Measurements from ENCODE around the gene CSE1L.
"Not testable (repeated sequence)": the region's sequence is repeated elsewhere in the genome, so short reads cannot be mapped to it uniquely, and the experiment has no call there.

The CSE1L gene

GRCh38 chr20:49078310-49078709, 32.2 kb downstream of the CSE1L start:
- no peak for DNase-seq (ENCODE audit: low read depth)

- DNase-seq (ENCODE audit: low read depth) = not testable (repeated sequence)
These were observed 36.2 kb downstream of the CSE1L start for GRCh38 chr20:49082295-49082694.

- no peak for DNase-seq (ENCODE audit: low read depth)
These were observed 45.0 kb downstream of the CSE1L start for GRCh38 chr20:49091104-49091503.

GRCh38 chr20:49091762-49092161, 45.6 kb downstream of the CSE1L start:
- no peak for DNase-seq (ENCODE audit: low read depth)

- DNase-seq (ENCODE audit: low read depth) = no peak
These were observed 50.2 kb downstream of the CSE1L start for GRCh38 chr20:49096203-49096730.

GRCh38 chr20:49097159-49097558, 51.0 kb downstream of the CSE1L start:
- DNase-seq (ENCODE audit: low read depth) = no peak

GRCh38 chr20:49098136-49098535, 52.0 kb downstream of the CSE1L start:
- DNase-seq (ENCODE audit: low read depth) = no peak

GRCh38 chr20:49099011-49099410, 52.9 kb downstream of the CSE1L start:
- DNase-seq (ENCODE audit: low read depth) = no peak

GRCh38 chr20:49100292-49100691, 54.2 kb downstream of the CSE1L start:
- not testable (repeated sequence) for DNase-seq (ENCODE audit: low read depth)

- DNase-seq (ENCODE audit: low read depth) = no peak
These were observed 54.9 kb downstream of the CSE1L start for GRCh38 chr20:49100972-49101371.

- DNase-seq (ENCODE audit: low read depth) = no peak
These were observed 56.9 kb downstream of the CSE1L start for GRCh38 chr20:49103019-49103418.

GRCh38 chr20:49103647-49104364, 57.7 kb downstream of the CSE1L start:
- DNase-seq (ENCODE audit: low read depth) = no peak

GRCh38 chr20:49104365-49104648, 58.2 kb downstream of the CSE1L start:
- DNase-seq (ENCODE audit: low read depth) = no peak

- not testable (repeated sequence) for DNase-seq (ENCODE audit: low read depth)
These were observed 59.0 kb downstream of the CSE1L start for GRCh38 chr20:49104979-49105547.

- DNase-seq (ENCODE audit: low read depth) = no peak
These were observed 60.2 kb downstream of the CSE1L start for GRCh38 chr20:49106328-49106727.

GRCh38 chr20:49110767-49111694, 64.9 kb downstream of the CSE1L start:
- DNase-seq (ENCODE audit: low read depth) = no peak

- no peak for DNase-seq (ENCODE audit: low read depth)
These were observed 66.6 kb downstream of the CSE1L start for GRCh38 chr20:49112596-49113274.

- no peak for DNase-seq (ENCODE audit: low read depth)
These were observed 69.5 kb downstream of the CSE1L start for GRCh38 chr20:49115564-49115963.

- no peak for DNase-seq (ENCODE audit: low read depth)
These were observed 72.2 kb downstream of the CSE1L start for GRCh38 chr20:49118307-49118706.

GRCh38 chr20:49119988-49120387, 73.9 kb downstream of the CSE1L start:
- DNase-seq (ENCODE audit: low read depth) = no peak

- DNase-seq (ENCODE audit: low read depth) = no peak
These were observed 76.8 kb downstream of the CSE1L start for GRCh38 chr20:49122920-49123319.

GRCh38 chr20:49123982-49124381, 77.9 kb downstream of the CSE1L start:
- DNase-seq (ENCODE audit: low read depth) = no peak
